MM.1S (cell line): ENCODE results near the gene ALDOA.

Experiments used
- CTCF ChIP-seq: fragments of 300-600 bp; sonication (generic); IDR thresholded peaks from 2 replicates; pipeline ENCODE4 v1.5.1; 2016; ENCODE audit warnings: antibody characterized with exemption, low read length, mixed read lengths
- EZH2phosphoT487 ChIP-seq: fragments of 300-600 bp; sonication (generic); IDR thresholded peaks from 2 replicates; pipeline ENCODE4 v1.6.1; 2018; ENCODE audit warnings: antibody characterized with exemption, low read length

GRCh38 chr16:30104090-30104489 lies 38.5 kb downstream of the ALDOA start:
- TF ChIP-seq CTCF: no peak
- TF ChIP-seq EZH2phosphoT487: no peak
